ENCODE data around the gene BICRAL. TPM values are rescaled to one million over a fixed set of nuclear protein-coding genes. Genes with fewer than 3 reads are reported as not detected.

The BICRAL gene
- total and polyA plus RNA-seq, 2 of the 4 experiments (the other 2 are of a cell fraction): 4.0 to 6.1 TPM

- no peak overlapping the region for H2BK5ac ChIP-seq (ENCODE audit: low read depth, low read length, poor library complexity, severe bottlenecking)
- peaks cover 2% of the 10 kb centered on the region; the same call in 1 of the 2 replicates for H3K36me3 ChIP-seq (ENCODE audit: control insufficient read depth, insufficient read depth, low read length)
- no peak overlapping the region for H3K4me2 ChIP-seq (ENCODE audit: low read depth, low read length)
- TF ChIP-seq BHLHE40 (IDR thresholded peaks at IDR 0.05; ENCODE audit: low read depth, low read length): no peak
- TF ChIP-seq CTCF (conservative IDR thresholded peaks at IDR 0.05; ENCODE audit: low read depth, low read length): no peak
- TF ChIP-seq MAFK (IDR thresholded peaks at IDR 0.05; ENCODE audit: low read depth, low read length): no peak
- TF ChIP-seq SMC3 (IDR thresholded peaks at IDR 0.05; ENCODE audit: low read depth, low read length): no peak
- no peak for TF ChIP-seq NFE2L2 (IDR thresholded peaks at IDR 0.05; ENCODE audit: low read depth, low read length)
- no peak for TF ChIP-seq MAZ (IDR thresholded peaks at IDR 0.05; ENCODE audit: borderline replicate concordance, low read depth, low read length)
- no peak for TF ChIP-seq ELK1 (IDR thresholded peaks at IDR 0.05; ENCODE audit: borderline replicate concordance, low read depth, low read length)
- TF ChIP-seq USF2 (IDR thresholded peaks at IDR 0.05; ENCODE audit: low read depth, low read length): no peak
- TF ChIP-seq CEBPB (IDR thresholded peaks at IDR 0.05; ENCODE audit: low read depth, low read length): no peak
- TF ChIP-seq RAD21 (IDR thresholded peaks at IDR 0.05; ENCODE audit: low read length): no peak
- no peak for TF ChIP-seq POLR2A (IDR thresholded peaks at IDR 0.05; ENCODE audit: low read depth, low read length)
- TF ChIP-seq FOS (IDR thresholded peaks at IDR 0.05; ENCODE audit: low read depth, low read length): no peak
- TF ChIP-seq MXI1 (IDR thresholded peaks at IDR 0.05; ENCODE audit: borderline replicate concordance, low read depth, low read length): no peak
- TF ChIP-seq RCOR1 (IDR thresholded peaks at IDR 0.05; ENCODE audit: insufficient replicate concordance, low read length): no peak
- no peak for TF ChIP-seq CHD1 (IDR thresholded peaks at IDR 0.05; ENCODE audit: low read depth, low read length)
- TF ChIP-seq RFX5 (IDR thresholded peaks at IDR 0.05; ENCODE audit: low read depth, low read length): no peak
- H2AFZ ChIP-seq (replicated peaks; ENCODE audit: low read length, poor library complexity): no peak overlapping the region
- H3K9me1 ChIP-seq (ENCODE audit: insufficient read depth, low read length): no peaks in the 10 kb centered on the region
- ChIA-PET CTCF (no interaction called here), POLR2A (ENCODE audit: unreplicated experiment) (no interaction called here)
- H3K27me3 ChIP-seq (ENCODE audit: control insufficient read depth, insufficient read depth, low read length): no peaks in the 10 kb centered on the region
- H4K8ac ChIP-seq (ENCODE audit: low read depth in 2 of 2, low read length in 2 of 2): no peak overlapping the region
- H3K27ac ChIP-seq (ENCODE audit: insufficient read depth, low read length): no peak overlapping the region
- H3K9me3 ChIP-seq (ENCODE audit: control insufficient read depth, insufficient read depth, low read length): no peaks in the 10 kb centered on the region
- in situ Hi-C loops (cut with MboI; ENCODE audit: low sequenced_read_pairs): no loop called here
- no peak overlapping the region for H3K56ac ChIP-seq (ENCODE audit: extremely low read depth, insufficient read depth, low read length)
- no peak overlapping the region for H4K5ac ChIP-seq (ENCODE audit: low read depth, low read length)
- no CpG with 5 or more reads among the region's 6 CpGs for WGBS, 2 experiments (ENCODE audit: extremely low coverage in 2 of 2, insufficient read length in 1 of 2)
- dilution Hi-C loops (cut with HindIII; ENCODE audit: low sequenced_read_pairs, unreplicated experiment): no loop called here
- intact Hi-C loops (cut with micrococcal nuclease): no loop called here
- H4K20me1 ChIP-seq (ENCODE audit: insufficient read depth, low read length): no peaks in the 10 kb centered on the region; the same call in 1 of the 2 replicates
- H3K4me3 ChIP-seq (ENCODE audit: insufficient read depth, low read depth, low read length): no peak overlapping the region
- 0 out of 2 replicates have a peak overlapping the region, but pooled peaks have one; percentile 7 for H3K23ac ChIP-seq (ENCODE audit: low read depth, low read length)
- no peak overlapping the region for H3K4ac ChIP-seq (ENCODE audit: low read depth, low read length)
- no peak overlapping the region for H3K18ac ChIP-seq (ENCODE audit: low read depth, low read length)
- DNase-seq (no peak), ATAC-seq (ENCODE audit: low read depth) (no peak)
- H3K79me1 ChIP-seq (ENCODE audit: low read depth in 1 of 2, low read length in 2 of 2): peaks cover 0 to 3% of the 10 kb centered on the region in 2 experiments; a peak in 1 of 4 replicates
- no peak overlapping the region for H4K91ac ChIP-seq (ENCODE audit: insufficient read depth, low read depth, low read length)
- no TSS peak for BruUV-seq (replicated peaks)
- H2AK9ac ChIP-seq (replicated peaks; ENCODE audit: low read depth, low read length, poor library complexity): no peak overlapping the region
- no peak overlapping the region for H3K9ac ChIP-seq (ENCODE audit: low read depth, low read length)
- H2BK20ac ChIP-seq (ENCODE audit: low read depth, low read length): no peak overlapping the region
- H2BK15ac ChIP-seq (ENCODE audit: low read depth, low read length): no peak overlapping the region
- H3K4me1 ChIP-seq (ENCODE audit: control insufficient read depth, insufficient read depth, low read length): no peaks in the 10 kb centered on the region
- H2BK120ac ChIP-seq (ENCODE audit: low read depth, low read length): no peak overlapping the region
- no peak overlapping the region for H3K14ac ChIP-seq (replicated peaks; ENCODE audit: low read depth, low read length)
- H2AK5ac ChIP-seq (ENCODE audit: low read depth, low read length): no peak overlapping the region
These were observed 60.2 kb downstream of the BICRAL start for GRCh38 chr6:42841844-42842584.
